HEK293 (cell line): ENCODE data around the gene AMIGO1.

Experiments used
- CTCF ChIP-seq: fragments of 450-650 bp; formaldehyde crosslinking; IDR thresholded peaks from 2 replicates; pipeline ENCODE4 v1.5.1; 2016; ENCODE audit warnings: missing biosample characterization, missing genetic modification characterization
- REST ChIP-seq: fragments of 450-650 bp; formaldehyde crosslinking; IDR thresholded peaks from 2 replicates; pipeline ENCODE4 v1.5.1; 2016; ENCODE audit warnings: missing biosample characterization, missing genetic modification characterization
- SP2 ChIP-seq: fragments of 450-650 bp; formaldehyde crosslinking; IDR thresholded peaks from 2 replicates; pipeline ENCODE4 v1.5.1; 2016; ENCODE audit warnings: missing biosample characterization, missing genetic modification characterization
- TCF7L2 ChIP-seq: IDR thresholded peaks from 2 replicates; pipeline ENCODE4 v1.6.1; 2011; ENCODE audit warnings: low read depth, mild to moderate bottlenecking, inconsistent platforms, low read length, moderate library complexity, borderline replicate concordance
- ZBTB6 ChIP-seq: fragments of 450-650 bp; formaldehyde crosslinking; IDR thresholded peaks from 2 replicates; pipeline ENCODE4 v1.5.1; 2017; ENCODE audit warnings: missing biosample characterization, missing genetic modification characterization
- ZBTB8A ChIP-seq: fragments of 450-650 bp; formaldehyde crosslinking; IDR thresholded peaks from 2 replicates; pipeline ENCODE4 v1.5.1; 2016; ENCODE audit warnings: missing biosample characterization, missing genetic modification characterization
- ZNF121 ChIP-seq: fragments of 450-650 bp; formaldehyde crosslinking; IDR thresholded peaks from 2 replicates; pipeline ENCODE4 v1.5.1; 2016; ENCODE audit warnings: missing biosample characterization, missing genetic modification characterization
- ZNF138 ChIP-seq: fragments of 450-650 bp; formaldehyde crosslinking; IDR thresholded peaks from 2 replicates; pipeline ENCODE4 v1.5.1; 2016; ENCODE audit warnings: missing biosample characterization, missing genetic modification characterization, borderline replicate concordance
- ZNF146 ChIP-seq: fragments of 450-650 bp; formaldehyde crosslinking; IDR thresholded peaks from 2 replicates; pipeline ENCODE4 v1.5.1; 2016; ENCODE audit warnings: missing biosample characterization, missing genetic modification characterization
- ZNF184 ChIP-seq: fragments of 450-650 bp; IDR thresholded peaks from 2 replicates; pipeline ENCODE4 v1.5.1; 2018; ENCODE audit warnings: missing biosample characterization, mild to moderate bottlenecking, missing genetic modification characterization
- ZNF416 ChIP-seq: fragments of 450-650 bp; formaldehyde crosslinking; IDR thresholded peaks from 2 replicates; pipeline ENCODE4 v1.5.1; 2016; ENCODE audit warnings: missing biosample characterization, missing genetic modification characterization
- ZNF488 ChIP-seq: fragments of 450-650 bp; formaldehyde crosslinking; IDR thresholded peaks from 2 replicates; pipeline ENCODE4 v1.5.1; 2016; ENCODE audit warnings: missing biosample characterization, missing genetic modification characterization
- ZNF514 ChIP-seq: fragments of 450-650 bp; formaldehyde crosslinking; IDR thresholded peaks from 2 replicates; pipeline ENCODE4 v1.5.1; 2016; ENCODE audit warnings: missing biosample characterization, missing genetic modification characterization
- ZNF629 ChIP-seq: fragments of 450-650 bp; formaldehyde crosslinking; IDR thresholded peaks from 2 replicates; pipeline ENCODE4 v1.5.1; 2017; ENCODE audit warnings: missing biosample characterization, missing genetic modification characterization

GRCh38 chr1:109557520-109557919 is 48.0 kb upstream of the AMIGO1 start:
- TF ChIP-seq ZNF514 (no peak), ZNF488 (tag by site-specific recombination) (no peak), ZNF146 (no peak), ZNF121 (no peak), CTCF (no peak), ZNF184 (no peak), ZNF629 (tag by site-specific recombination) (no peak), ZNF416 (tag by site-specific recombination) (no peak), TCF7L2 (no peak), SP2 (no peak), ZBTB6 (tag by site-specific recombination) (no peak), ZBTB8A (no peak), ZNF138 (no peak), REST (tag by site-specific recombination) (no peak)
